ENCODE results near the gene CCDC88A.

The CCDC88A gene

GRCh38 chr2:55420871-55421270 lies 1.2 kb upstream of the CCDC88A start:
- no peak overlapping the region for H3K27ac ChIP-seq (ENCODE audit: low read length)
- no peaks in the 10 kb centered on the region for H3K36me3 ChIP-seq (ENCODE audit: control insufficient read depth, low read depth, low read length)
- H3K4me1 ChIP-seq (ENCODE audit: control insufficient read depth, low read depth, low read length), result peaks cover 14% of the 10 kb centered on the region
- H3K4me3 ChIP-seq (ENCODE audit: low read length), result no peak overlapping the region
- no peaks in the 10 kb centered on the region for H3K9me3 ChIP-seq (ENCODE audit: control insufficient read depth, low read depth, low read length)
- H3K9ac ChIP-seq (ENCODE audit: low read length), result no peak overlapping the region
- no peaks in the 10 kb centered on the region for H3K27me3 ChIP-seq (ENCODE audit: control insufficient read depth, insufficient read depth, low read length)

- H3K36me3 ChIP-seq (ENCODE audit: control insufficient read depth, low read depth, low read length), result no peaks in the 10 kb centered on the region
- peaks cover 14% of the 10 kb centered on the region for H3K4me1 ChIP-seq (ENCODE audit: control insufficient read depth, low read depth, low read length)
- H3K27me3 ChIP-seq (ENCODE audit: control insufficient read depth, insufficient read depth, low read length), result no peaks in the 10 kb centered on the region
- H3K9me3 ChIP-seq (ENCODE audit: control insufficient read depth, low read depth, low read length), result no peaks in the 10 kb centered on the region
- peak overlapping the region; percentile 81 for H3K4me3 ChIP-seq (ENCODE audit: low read length)
- no peak overlapping the region for H3K27ac ChIP-seq (ENCODE audit: low read length)
- H3K9ac ChIP-seq (ENCODE audit: low read length), result peak overlapping the region; percentile 40
Measured at GRCh38 chr2:55420439-55420725, 726 bp upstream of the CCDC88A start.

DNA sequence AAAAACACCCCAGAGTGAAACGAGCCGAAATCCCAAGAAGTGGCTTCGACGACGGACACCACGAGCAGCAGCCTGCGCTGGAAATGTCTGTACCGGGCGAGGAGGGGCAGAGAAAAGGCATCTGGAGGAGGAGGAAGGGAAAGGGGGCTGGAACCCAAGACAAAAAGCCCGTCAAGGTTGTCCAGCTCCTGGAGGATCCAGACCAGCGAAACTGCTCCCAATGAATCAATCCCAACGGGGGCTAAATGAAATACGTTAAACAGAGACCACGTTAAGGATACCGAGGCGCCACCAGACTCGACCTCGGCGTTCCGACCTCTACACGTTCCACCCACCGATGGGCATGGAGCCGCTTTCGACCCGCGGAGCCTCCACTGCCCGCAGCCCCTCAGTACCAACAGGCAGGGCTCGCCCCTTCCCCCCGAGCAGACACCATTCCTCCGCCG lies 400 bp downstream of the CCDC88A start:
- Histone ChIP-seq H3K27ac (ENCODE audit: low read length) (no peak overlapping the region), H3K27me3 (ENCODE audit: control insufficient read depth, insufficient read depth, low read length) (no peaks in the 10 kb centered on the region), H3K4me1 (ENCODE audit: control insufficient read depth, low read depth, low read length) (peaks cover 14% of the 10 kb centered on the region), H3K4me3 (ENCODE audit: low read length) (peak overlapping the region; percentile 89), H3K36me3 (ENCODE audit: control insufficient read depth, low read depth, low read length) (no peaks in the 10 kb centered on the region), H3K9ac (ENCODE audit: low read length) (peak overlapping the region; percentile 73), H3K9me3 (ENCODE audit: control insufficient read depth, low read depth, low read length) (no peaks in the 10 kb centered on the region)

DNA sequence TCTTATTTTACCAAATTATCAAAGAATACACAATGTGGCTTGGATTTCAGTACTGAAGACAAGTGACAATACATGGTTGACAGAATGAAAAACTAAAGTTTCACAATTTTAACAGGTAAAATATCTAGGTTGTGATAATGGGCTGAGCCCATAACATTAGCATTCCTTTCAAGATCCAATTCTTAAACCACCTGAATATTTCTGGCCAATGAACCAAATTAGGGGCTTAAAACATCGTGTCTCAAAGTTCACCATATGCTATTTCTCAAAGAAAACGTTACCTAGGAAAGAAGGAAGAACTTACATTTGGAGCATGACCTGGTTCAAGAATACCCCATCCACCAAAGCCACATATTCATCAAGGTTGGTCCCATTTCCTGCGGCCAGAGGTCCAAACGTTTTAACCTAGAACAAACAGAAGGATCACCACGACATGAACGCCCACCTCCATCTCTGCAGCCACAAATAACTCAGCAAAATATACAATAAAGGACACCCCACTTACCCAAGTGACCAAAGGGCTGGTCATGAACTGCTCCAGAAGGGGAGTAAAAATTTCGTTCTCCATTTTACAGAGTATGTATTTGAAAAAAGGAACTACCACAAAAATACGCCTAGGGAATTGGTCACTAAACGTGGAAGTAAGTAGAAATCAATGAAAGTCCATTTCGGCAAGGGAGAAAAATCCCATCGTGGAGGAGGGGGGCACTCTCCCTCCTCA lies 984 bp downstream of the CCDC88A start:
- Histone ChIP-seq H3K27me3 (ENCODE audit: control insufficient read depth, insufficient read depth, low read length) (no peaks in the 10 kb centered on the region), H3K4me3 (ENCODE audit: low read length) (peak overlapping the region; percentile 89), H3K9ac (ENCODE audit: low read length) (peak overlapping the region; percentile 73), H3K36me3 (ENCODE audit: control insufficient read depth, low read depth, low read length) (peaks cover under 1% of the 10 kb centered on the region), H3K27ac (ENCODE audit: low read length) (no peak overlapping the region), H3K4me1 (ENCODE audit: control insufficient read depth, low read depth, low read length) (peaks cover 14% of the 10 kb centered on the region), H3K9me3 (ENCODE audit: control insufficient read depth, low read depth, low read length) (no peaks in the 10 kb centered on the region)

DNA sequence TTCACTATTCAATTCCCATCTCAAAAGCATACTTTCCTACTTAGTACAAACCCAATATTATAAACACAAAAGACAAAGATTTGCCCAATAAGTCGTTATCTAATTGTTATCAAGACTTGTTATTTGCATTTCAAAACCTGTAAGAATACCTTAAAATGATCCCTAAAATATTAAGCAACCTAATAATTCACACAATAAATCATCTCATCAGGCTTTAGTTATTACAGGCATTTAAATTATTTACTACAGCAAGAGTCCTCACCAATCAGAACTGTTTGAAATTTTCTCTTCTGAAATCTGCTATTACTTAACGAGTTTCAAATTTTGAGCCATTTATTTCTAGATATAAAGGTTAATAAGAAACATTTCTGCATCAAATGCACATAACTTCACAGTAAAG lies 1.6 kb downstream of the CCDC88A start:
- Histone ChIP-seq H3K9me3 (ENCODE audit: control insufficient read depth, low read depth, low read length) (no peaks in the 10 kb centered on the region), H3K36me3 (ENCODE audit: control insufficient read depth, low read depth, low read length) (peaks cover 6% of the 10 kb centered on the region), H3K27ac (ENCODE audit: low read length) (no peak overlapping the region), H3K4me3 (ENCODE audit: low read length) (peak overlapping the region; percentile 89), H3K27me3 (ENCODE audit: control insufficient read depth, insufficient read depth, low read length) (no peaks in the 10 kb centered on the region), H3K9ac (ENCODE audit: low read length) (peak overlapping the region; percentile 73), H3K4me1 (ENCODE audit: control insufficient read depth, low read depth, low read length) (peaks cover 14% of the 10 kb centered on the region)

GRCh38 chr2:55416786-55417568 lies 2.7 kb downstream of the CCDC88A start:
- Histone ChIP-seq H3K27ac (ENCODE audit: low read length) (no peak overlapping the region), H3K4me1 (ENCODE audit: control insufficient read depth, low read depth, low read length) (peaks cover 14% of the 10 kb centered on the region), H3K27me3 (ENCODE audit: control insufficient read depth, insufficient read depth, low read length) (no peaks in the 10 kb centered on the region), H3K36me3 (ENCODE audit: control insufficient read depth, low read depth, low read length) (peaks cover 11% of the 10 kb centered on the region), H3K4me3 (ENCODE audit: low read length) (peak overlapping the region; percentile 89), H3K9ac (ENCODE audit: low read length) (peak overlapping the region; percentile 42), H3K9me3 (ENCODE audit: control insufficient read depth, low read depth, low read length) (no peaks in the 10 kb centered on the region)

DNA sequence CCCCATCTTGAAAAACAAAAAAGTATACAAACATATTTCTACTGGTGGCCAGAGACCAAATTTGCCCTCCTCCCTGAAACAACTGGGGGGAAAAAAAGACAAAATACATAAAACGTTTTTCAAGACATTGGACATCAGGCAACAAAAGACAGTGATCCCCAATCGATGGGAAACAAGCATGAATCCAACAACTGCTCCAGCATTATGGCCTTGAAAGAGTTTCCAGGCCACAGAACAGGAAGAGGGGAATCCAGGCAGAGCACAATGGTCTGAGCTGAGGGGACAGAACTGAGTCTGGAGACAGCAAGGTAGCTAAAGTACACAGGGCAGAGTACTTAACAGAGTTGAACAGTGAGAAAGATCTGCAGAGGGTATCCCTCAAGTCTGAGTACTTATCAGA lies 4.4 kb downstream of the CCDC88A start:
- no peak overlapping the region for H3K9ac ChIP-seq (ENCODE audit: low read length)
- H3K4me3 ChIP-seq (ENCODE audit: low read length), result no peak overlapping the region
- H3K36me3 ChIP-seq (ENCODE audit: control insufficient read depth, low read depth, low read length), result peaks cover 15% of the 10 kb centered on the region
- H3K9me3 ChIP-seq (ENCODE audit: control insufficient read depth, low read depth, low read length), result no peaks in the 10 kb centered on the region
- no peaks in the 10 kb centered on the region for H3K27me3 ChIP-seq (ENCODE audit: control insufficient read depth, insufficient read depth, low read length)
- peak overlapping the region; percentile 56 for H3K27ac ChIP-seq (ENCODE audit: low read length)
- H3K4me1 ChIP-seq (ENCODE audit: control insufficient read depth, low read depth, low read length), result peaks cover 14% of the 10 kb centered on the region

DNA sequence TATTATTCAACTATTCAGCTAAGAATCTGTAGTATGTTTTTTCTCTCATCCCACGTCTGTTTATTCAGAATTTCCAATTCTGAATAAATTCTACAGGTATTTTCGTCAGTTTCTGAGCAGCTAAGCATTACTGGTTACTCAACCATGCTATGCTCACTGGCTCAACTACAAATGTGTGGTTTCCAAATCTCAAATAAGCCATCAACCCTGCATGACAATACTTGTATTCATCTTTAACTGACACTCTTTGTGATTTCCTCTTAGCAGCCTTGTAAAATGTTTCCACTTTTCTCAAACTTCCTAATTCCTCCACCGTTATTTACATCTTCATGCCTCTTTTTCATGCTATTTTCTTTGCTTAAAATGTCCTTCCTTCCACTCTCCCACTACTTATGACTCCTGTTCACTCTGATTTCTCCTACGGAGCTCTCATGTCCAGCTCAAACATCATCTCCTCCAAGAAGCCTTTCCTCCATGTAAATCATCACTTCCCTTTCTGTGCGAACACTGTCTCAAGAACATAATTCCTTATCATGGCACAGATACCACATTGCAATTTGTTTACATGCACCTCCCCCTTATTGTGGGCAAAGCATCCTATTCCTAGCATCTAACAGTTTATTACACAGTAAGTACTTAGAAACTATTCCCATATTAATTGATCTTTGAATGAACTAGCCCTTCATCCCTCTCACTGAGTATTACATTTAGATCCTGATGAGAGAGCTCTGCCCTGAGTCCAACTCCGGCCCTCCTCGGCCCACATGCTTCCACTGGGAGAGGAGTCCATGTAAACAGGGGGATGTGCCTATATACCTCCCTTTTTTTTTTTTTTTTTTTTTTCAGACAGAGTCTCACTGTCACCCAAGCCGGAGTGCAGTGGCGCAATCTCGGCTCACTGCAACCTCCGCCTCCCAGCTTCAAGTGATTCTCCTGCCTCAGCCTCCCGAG lies 10.5 kb downstream of the CCDC88A start:
- no peak overlapping the region for H3K27ac ChIP-seq (ENCODE audit: low read length)
- peaks cover 9% of the 10 kb centered on the region for H3K4me1 ChIP-seq (ENCODE audit: control insufficient read depth, low read depth, low read length)
- H3K27me3 ChIP-seq (ENCODE audit: control insufficient read depth, insufficient read depth, low read length), result no peaks in the 10 kb centered on the region
- H3K4me3 ChIP-seq (ENCODE audit: low read length), result no peak overlapping the region
- H3K36me3 ChIP-seq (ENCODE audit: control insufficient read depth, low read depth, low read length), result peaks cover 21% of the 10 kb centered on the region
- H3K9me3 ChIP-seq (ENCODE audit: control insufficient read depth, low read depth, low read length), result no peaks in the 10 kb centered on the region
- H3K9ac ChIP-seq (ENCODE audit: low read length), result no peak overlapping the region

DNA sequence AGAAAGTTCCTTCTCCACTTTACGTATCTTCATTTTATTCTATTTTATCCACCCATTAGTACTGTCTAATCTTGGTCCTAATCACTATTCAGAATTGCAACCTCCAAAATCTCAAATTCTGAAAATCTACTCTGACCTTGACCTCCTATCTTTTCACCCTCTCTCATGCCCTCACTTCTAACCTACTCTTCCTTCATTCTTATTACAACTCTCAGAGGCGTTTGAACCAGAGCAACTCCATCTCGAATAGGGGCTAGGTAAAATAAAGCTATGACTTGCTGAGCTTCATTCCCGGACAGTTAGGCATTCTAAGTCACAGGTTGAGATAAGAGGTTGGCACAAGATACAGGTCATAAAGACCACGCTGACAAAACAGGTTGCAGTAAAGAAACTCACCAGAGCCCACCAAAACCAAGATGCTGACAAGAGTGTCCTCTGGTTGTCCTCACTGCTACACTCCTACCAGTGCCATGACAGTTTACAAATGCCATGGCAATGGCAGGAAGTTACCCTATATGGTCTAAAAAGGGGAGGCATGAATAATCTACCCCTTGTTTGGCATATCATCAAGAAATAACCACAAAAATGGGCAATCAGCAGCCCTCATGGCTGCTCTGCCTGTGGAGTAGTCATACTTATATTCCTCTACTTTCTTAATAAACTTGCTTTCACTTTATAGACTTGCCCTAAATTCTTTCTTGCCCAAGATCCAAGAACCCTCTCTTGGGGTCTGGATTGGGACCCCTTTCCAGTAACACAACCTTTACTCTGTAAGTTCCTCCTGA lies 11.4 kb downstream of the CCDC88A start:
- Histone ChIP-seq H3K9me3 (ENCODE audit: control insufficient read depth, low read depth, low read length) (no peaks in the 10 kb centered on the region), H3K27me3 (ENCODE audit: control insufficient read depth, insufficient read depth, low read length) (no peaks in the 10 kb centered on the region), H3K4me1 (ENCODE audit: control insufficient read depth, low read depth, low read length) (peaks cover 9% of the 10 kb centered on the region), H3K36me3 (ENCODE audit: control insufficient read depth, low read depth, low read length) (peaks cover 17% of the 10 kb centered on the region), H3K9ac (ENCODE audit: low read length) (no peak overlapping the region), H3K27ac (ENCODE audit: low read length) (no peak overlapping the region), H3K4me3 (ENCODE audit: low read length) (no peak overlapping the region)

GRCh38 chr2:55405116-55405515 lies 14.5 kb downstream of the CCDC88A start:
- H3K9me3 ChIP-seq (ENCODE audit: control insufficient read depth, low read depth, low read length), result no peaks in the 10 kb centered on the region
- no peaks in the 10 kb centered on the region for H3K27me3 ChIP-seq (ENCODE audit: control insufficient read depth, insufficient read depth, low read length)
- no peak overlapping the region for H3K9ac ChIP-seq (ENCODE audit: low read length)
- peaks cover 5% of the 10 kb centered on the region for H3K36me3 ChIP-seq (ENCODE audit: control insufficient read depth, low read depth, low read length)
- H3K27ac ChIP-seq (ENCODE audit: low read length), result no peak overlapping the region
- no peak overlapping the region for H3K4me3 ChIP-seq (ENCODE audit: low read length)
- H3K4me1 ChIP-seq (ENCODE audit: control insufficient read depth, low read depth, low read length), result peaks cover 9% of the 10 kb centered on the region
